ENCODE data around the gene BANK1.

Gene BANK1

DNA sequence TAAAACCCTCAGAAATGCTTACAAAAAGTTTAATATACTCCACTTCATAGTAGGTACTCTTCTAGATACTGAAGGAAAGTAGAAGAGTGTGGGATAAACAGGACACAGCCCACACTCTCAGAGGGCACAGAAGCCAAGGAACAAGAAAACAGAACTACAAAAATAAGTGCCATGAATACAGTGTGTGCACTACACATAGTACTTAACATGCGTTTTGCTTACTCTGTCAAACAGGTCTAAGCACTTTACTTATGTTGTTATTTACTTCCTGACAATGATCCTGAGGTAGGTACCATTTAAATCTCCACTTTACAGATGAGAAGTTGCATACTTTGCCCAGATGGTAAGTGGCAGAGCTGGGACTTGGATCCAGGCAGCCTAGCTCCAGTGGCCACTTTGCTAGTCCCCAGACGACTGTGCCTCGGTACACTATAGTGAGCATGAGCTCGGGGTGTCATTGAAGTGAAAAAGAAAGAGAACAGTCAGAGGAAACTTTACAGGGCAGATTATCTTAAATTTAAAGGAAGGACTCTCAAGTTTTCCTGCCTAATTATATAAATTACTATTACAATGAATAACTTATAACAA lies 120.3 kb downstream of the BANK1 start:
- no peak for DNase-seq

- no peak for DNase-seq
These were observed 121.1 kb downstream of the BANK1 start for GRCh38 chr4:101911616-101912015.

DNA sequence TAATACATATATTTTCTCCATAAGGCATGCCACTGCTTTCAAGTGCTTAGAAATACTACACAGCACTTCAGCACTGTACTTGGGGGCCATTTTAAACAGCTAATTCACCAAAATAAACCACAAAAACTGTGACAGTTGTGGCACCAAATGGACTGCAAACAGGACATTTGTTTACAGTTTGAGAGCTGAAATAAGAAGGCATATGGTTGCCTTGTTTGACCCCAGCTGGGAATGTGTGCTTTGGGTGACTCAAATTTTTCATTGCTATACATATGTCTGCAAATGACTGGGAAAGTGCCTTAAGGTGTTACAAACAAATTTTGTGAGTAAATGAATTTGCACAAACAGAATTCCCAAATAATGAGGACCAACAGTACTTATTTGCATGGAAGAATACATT lies 124.2 kb downstream of the BANK1 start:
- no peak for DNase-seq

DNA sequence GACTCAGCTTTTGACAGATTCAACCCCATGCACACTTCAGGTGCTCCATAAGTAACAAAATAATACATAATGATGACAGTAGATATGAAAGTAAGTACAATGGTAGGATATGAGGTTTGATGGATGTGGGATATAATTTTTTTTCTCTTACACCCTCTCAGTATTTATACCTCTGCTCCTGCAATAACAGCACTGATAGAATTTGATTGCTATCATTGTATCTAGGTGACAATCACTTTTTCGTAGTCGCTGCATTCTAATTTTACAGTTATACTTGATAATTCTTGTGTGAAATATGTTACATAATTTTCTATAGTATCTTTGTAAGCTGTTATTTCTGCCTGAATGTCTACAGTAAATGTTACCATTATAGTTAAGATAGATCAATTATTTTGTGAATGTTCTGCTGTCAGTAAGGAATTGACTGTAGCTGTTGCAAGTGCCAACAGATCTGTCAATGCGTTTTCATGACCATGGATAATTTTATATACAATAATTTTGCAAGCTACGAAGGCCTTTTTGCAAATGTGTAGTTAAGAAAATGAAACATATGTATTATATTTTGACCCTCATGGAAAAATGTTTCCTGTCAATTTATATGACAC lies 128.9 kb downstream of the BANK1 start:
- DNase-seq: no peak

GRCh38 chr4:101921370-101921769 lies 130.8 kb downstream of the BANK1 start:
- DNase-seq: no peak

- DNase-seq: no peak
These were observed 141.1 kb downstream of the BANK1 start for GRCh38 chr4:101931619-101932018.

GRCh38 chr4:101933855-101934254 lies 143.3 kb downstream of the BANK1 start:
- DNase-seq: no peak

DNA sequence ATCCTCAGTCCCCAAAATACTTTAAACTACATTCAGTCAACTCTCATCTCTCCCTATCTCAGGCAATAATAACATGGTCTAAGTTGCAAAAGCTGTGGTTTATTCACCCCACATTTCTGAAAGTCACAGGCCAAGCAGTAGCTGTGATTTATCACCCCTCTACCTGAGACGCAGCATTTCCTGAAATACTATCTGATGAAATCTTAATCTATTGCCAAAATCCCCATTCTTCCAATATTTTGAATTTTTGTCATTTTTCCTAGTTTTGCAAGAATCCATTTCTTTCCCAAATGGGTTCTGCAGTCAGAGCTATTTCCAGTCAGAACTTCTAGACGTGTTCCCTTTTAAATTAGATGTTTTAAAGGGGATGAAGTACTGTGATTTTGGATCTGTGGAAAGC lies 148.3 kb downstream of the BANK1 start:
- no peak for DNase-seq

DNA sequence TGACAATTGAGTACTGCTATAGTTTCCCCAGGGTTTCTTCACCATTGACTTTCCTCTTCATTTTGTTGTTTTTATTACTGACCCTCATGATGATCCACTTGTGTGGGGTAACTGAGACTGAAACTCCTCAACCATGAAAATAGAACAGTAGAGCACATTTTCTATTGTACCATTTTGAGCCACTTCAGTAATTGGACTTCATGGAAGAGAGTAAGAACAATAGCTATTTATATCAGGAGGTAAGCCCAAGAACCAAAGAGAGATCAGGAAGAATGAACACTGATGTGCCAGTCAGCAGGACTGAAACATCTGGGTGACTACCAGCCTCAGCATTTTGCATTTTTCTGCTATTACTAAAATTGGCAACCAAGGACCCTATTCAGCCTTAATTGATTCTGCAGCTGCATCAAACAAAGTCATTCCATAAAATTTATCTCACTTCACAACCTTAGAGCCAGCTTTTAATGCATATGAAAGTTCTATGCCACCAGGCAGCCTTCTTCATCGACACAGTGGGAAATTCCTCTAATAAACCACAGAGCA lies 151.4 kb downstream of the BANK1 start:
- no peak for DNase-seq

- DNase-seq: no peak
These were observed 152.4 kb downstream of the BANK1 start for GRCh38 chr4:101942891-101943290.

DNA sequence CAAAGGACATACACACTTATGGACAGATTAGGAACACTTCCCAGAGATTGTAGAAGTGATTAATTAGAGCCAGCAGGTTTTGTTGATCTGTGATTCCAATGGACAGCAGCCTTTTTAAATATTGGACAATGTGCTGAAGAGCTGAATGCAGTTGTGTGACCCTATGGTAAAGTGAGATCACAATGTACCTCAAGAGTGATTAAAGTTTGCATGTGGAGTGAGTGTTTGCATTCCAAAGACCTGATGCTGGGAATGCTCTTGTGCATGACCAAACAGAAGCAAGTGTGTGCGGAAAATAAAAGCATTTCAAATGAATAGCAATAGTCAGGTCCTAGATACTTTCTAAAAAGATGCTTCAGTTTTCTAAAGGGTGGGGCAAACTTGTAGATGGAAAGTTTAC lies 154.1 kb downstream of the BANK1 start:
- DNase-seq: no peak

DNA sequence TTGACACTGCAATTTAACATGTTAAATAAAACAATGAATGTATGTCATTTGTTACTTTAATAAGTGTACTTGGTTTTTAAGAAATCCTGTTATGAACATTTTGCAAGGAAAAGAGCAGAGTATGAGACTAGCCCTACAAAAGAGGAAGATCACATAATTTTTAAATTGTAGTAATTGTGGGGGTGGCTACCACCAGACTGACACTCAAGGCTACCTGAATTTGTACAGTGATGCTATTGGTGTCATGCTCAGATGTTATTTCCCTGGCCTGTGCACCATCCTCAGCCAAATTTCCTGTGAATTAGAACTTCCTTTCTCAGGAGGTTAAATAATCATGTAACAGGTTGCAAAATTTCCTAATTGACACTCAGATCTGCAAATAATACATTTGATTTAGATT lies 157.5 kb downstream of the BANK1 start:
- DNase-seq: no peak

GRCh38 chr4:101948951-101949350 lies 158.4 kb downstream of the BANK1 start:
- no peak for DNase-seq

- no peak for DNase-seq
These were observed 159.9 kb downstream of the BANK1 start for GRCh38 chr4:101950258-101950979.

DNA sequence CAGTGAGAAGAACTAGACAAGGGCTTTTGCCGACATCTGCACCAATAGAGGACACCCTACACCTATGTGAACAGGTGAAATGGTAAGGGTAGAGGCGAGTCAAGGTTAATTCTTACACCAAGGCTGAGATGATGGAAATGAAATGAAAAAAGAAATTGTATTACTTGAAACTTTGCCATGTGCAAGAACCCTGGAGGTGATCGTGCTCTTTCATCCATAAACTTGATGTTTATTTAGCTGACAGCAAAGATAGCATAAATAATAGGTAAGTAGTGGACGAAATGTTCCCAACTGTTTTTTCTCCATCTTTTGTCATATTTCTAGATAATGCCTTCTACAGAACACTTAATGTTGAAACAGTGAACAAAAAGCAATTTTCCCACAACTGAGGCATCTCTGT lies 162.5 kb downstream of the BANK1 start:
- no peak for DNase-seq

GRCh38 chr4:101953949-101954348 lies 163.4 kb downstream of the BANK1 start:
- DNase-seq: no peak

DNA sequence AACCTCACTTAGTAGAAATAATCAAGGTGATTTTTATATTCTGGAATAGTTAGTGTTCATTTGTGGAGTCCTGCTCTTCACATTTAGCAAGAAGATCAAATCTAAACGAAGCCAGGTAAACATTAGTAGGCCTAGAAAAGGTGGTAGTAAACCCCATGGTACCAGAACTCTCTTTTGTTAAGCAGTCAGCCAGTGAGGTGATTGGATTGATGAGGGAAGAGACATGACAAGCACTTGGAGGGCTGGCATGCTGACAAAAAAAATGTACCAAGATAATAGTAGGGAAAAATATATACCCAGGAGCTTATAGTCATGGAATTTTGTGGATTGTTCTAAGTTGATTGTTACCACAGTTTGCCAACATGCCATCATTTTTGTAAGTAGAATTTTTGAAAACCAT lies 163.8 kb downstream of the BANK1 start:
- DNase-seq: no peak

DNA sequence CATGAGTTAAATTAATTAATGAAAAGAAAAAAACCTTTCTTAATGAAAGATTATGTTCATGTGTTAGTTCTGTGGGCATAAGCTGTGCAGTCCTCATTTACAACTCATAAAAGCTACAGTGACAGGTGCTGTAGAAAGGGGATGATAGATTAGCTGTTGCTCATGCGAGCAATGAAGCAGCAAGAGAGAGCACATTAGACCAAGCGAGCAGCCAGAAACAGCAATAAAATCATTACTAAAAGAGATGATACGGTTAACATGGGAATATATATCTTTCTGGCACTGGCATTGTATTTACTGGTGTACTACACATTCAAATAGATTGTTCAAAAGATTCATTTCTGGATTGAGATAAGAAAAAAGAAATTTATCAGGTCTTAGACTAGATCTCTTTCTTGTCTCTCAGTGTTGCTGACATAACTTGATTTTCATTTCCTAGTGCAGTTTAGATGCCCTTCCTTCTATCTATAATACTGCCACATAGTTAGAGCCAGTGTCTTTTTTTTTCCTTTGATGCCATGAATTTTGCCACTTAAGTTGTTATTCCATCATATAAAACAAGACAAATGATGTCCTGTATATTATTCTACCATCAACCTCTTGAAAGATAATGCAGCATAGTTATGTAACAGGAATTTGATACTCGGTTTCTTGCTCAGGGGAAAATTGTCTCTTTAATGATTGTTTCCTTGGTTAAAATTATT lies 164.6 kb downstream of the BANK1 start:
- DNase-seq: no peak

DNA sequence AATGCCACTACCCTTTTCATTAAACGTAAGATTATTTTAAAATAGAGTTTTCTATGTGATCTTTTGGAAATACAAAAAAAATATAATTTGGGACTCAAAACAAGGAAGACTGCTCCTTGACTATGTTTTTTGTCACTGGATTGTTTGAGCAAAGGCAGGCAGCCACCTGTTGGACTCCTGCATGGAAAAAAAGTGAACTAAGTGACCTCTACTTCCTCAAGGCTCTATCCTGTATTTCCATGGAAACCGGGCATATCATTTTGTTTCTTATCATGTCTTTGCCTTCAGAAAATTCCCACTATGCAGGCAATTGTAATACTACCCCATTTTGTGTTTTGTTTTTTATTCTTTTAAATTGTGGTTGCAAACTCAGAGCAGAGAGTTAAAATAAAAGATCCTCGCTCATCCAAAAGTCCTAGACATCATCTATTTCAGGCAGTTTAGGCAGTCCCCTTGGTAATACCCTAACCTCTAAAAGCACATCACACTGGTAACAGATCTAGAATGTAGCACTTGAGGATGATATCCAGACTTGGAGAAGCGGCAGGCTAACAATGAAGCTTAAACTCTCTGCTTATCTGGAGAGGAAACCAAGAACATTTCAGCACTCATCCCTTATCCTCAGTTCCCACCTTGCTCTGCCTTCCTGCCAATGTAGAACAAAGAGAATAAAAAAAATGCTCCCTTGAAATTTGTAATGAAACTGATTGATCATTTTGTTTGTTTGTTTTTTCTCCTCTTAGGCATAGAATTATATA lies 165.7 kb downstream of the BANK1 start:
- peak; percentile 20 for DNase-seq

DNA sequence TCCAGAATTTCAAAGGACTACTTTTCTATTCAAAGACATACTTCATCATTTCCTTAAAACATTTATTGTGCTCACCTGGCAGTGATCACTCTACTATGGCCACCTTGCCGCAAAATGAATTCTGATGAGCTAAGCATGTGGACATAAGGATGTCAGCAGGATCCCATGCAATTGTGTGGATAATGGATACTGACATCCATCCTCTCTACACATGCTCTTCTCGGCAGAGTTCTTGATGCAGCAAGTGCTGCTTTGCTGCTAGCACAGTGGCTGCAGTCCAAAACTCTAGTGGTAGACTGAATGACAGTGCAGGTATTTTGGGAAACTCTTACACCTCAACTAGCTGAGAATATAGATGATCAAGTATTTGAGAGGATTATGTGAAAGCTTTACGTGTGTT lies 168.0 kb downstream of the BANK1 start:
- DNase-seq: no peak

GRCh38 chr4:101960431-101960830 lies 169.9 kb downstream of the BANK1 start:
- DNase-seq: peak; percentile 4

DNA sequence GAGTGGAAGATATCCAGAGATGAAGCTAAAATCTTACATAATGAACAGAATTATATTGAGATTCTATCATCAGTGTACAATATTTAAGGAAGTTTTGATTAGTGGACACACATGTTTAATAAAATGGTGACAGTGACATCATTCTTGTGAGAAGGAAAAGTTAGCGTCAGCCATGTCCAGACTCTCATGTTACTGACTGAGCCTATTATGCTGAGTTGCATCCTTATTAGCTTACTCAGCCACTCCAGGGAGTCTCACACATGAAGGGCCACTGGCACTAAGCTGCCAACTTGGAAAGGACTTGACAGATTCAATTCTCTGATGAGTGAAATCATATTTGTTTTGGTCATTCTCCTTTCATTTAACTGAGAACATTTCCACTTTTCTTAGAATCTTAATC lies 170.6 kb downstream of the BANK1 start:
- DNase-seq: no peak
